Right lobe of liver (tissue), 6 donors: Measurements from ENCODE around the gene RREB1. TPM values are rescaled to one million over a fixed set of nuclear protein-coding genes. Genes with fewer than 3 reads are reported as not detected.

Experiments used
- ATAC-seq, 4 donors: fragments of 200-7000 bp; cut with Tn5 transposase; one replicate each; pipeline ENCODE4 v1.9.1; 2020; ENCODE audit warnings: mild to moderate bottlenecking in 4 of 4, moderate library complexity in 4 of 4
- DNase-seq, 3 donors: peaks; one replicate each; pipeline ENCODE4 v3.0.0-alpha.2; 2020
- H3K27ac ChIP-seq, 3 donors: fragments of 200-600 bp; one replicate each; pipeline ENCODE4 v1.8.0; 2022
- H3K27me3 ChIP-seq, 2 donors: fragments of 200-600 bp; one replicate each; pipeline ENCODE4 v1.8.0; 2022
- H3K36me3 ChIP-seq, 4 donors: fragments of 200-600 bp; sonication (generic) in 1 of 4; one replicate each; pipeline versions ENCODE4 v1.5.1 to v1.8.0; 2017 to 2022; ENCODE audit warnings: control low read depth in 1 of 4
- H3K4me1 ChIP-seq, 4 donors: fragments of 200-600 bp; sonication (generic) in 1 of 4; one replicate each; pipeline versions ENCODE4 v1.5.1 to v1.8.0; 2017 to 2022; ENCODE audit warnings: control low read depth in 1 of 4
- H3K4me3 ChIP-seq, 3 donors: fragments of 200-600 bp; one replicate each; pipeline ENCODE4 v1.8.0; 2022
- H3K9me3 ChIP-seq, 4 donors: fragments of 200-600 bp; sonication (generic) in 1 of 4; one replicate each; pipeline versions ENCODE4 v1.5.1 to v1.8.0; 2017 to 2022; ENCODE audit warnings: control low read depth in 1 of 4
- CTCF ChIP-seq, 4 donors: fragments of 200-600 bp in 3 of 4; fragments of 450-650 bp in 1 of 4; IDR thresholded peaks; one replicate each; pipeline versions ENCODE4 v1.5.1 to v1.8.0; 2016 to 2022; ENCODE audit warnings: antibody characterized with exemption in 4 of 4, mild to moderate bottlenecking in 2 of 4
- POLR2A ChIP-seq: fragments of 450-650 bp; IDR thresholded peaks from one replicate; pipeline ENCODE4 v1.6.1; 2017; ENCODE audit warnings: antibody characterized with exemption, mild to moderate bottlenecking
- WGBS: methylation state at CpG from one replicate; pipeline ENCODE4 v1.1.6; 2018; ENCODE audit warnings: low coverage, low lambda C conversion rate; ENCODE audit not compliant: insufficient coverage; ENCODE audit errors: missing lambda C conversion rate; 5-methylcytosine and 5-hydroxymethylcytosine counted together
- intact Hi-C, 2 donors: fragments of 100-400 bp; cut with DNase I; formaldehyde crosslinking; loops; one replicate each; pipeline versions ENCODE4 v1.11.2 to v1.14.1; 2022
- total RNA-seq, 6 experiments: library from RNA; depleted of rRNA in 2 of 6; stranded (reverse); fragments of >200 nt in 2 of 6; fragmentation: NEBNext Ultra II Directional in 3 of 6; extraction: Animal tissue kit (Norgen Biotek cat#: 25700) in 3 of 6; gene quantifications; one replicate each; pipeline versions ENCODE4 v1.1.0 to v1.2.4, GENCODE V29; 2016 to 2023
- donor health status: DM: no; HTN: yes; CAD: no.
- donor health status: DM: no; HTN: no; CAD: no.
- donor health status: DM: no; HTN: no; CAD: no.
- donor health status: DM: no; HTN: yes; CAD: no.
- donor health status: DM: no; HTN: yes; CAD: no.

The RREB1 gene
- total RNA-seq, 6 experiments from 2014 or later: 28.7 to 46.3 (median 39.6) TPM

- Histone ChIP-seq H3K27me3 (no peaks in the 10 kb centered on the region), H3K9me3 (no peaks in the 10 kb centered on the region), H3K36me3 (no peaks in the 10 kb centered on the region), H3K27ac (no peak overlapping the region), H3K4me1 (peaks cover 0 to 4% (median 0%) of the 10 kb centered on the region in 4 donors), H3K4me3 (no peak overlapping the region)
- DNase-seq (no peak), ATAC-seq (no peak)
- 67% methylated on average over 3 of the region's 7 CpGs for whole genome bisulfite sequencing
- intact Hi-C loops: no loop called here
- TF ChIP-seq POLR2A (no peak), CTCF (IDR thresholded peaks at IDR 0.05) (no peak)
Observed at GRCh38 chr6:7276199-7276524, 168.4 kb downstream of the RREB1 start.

DNA sequence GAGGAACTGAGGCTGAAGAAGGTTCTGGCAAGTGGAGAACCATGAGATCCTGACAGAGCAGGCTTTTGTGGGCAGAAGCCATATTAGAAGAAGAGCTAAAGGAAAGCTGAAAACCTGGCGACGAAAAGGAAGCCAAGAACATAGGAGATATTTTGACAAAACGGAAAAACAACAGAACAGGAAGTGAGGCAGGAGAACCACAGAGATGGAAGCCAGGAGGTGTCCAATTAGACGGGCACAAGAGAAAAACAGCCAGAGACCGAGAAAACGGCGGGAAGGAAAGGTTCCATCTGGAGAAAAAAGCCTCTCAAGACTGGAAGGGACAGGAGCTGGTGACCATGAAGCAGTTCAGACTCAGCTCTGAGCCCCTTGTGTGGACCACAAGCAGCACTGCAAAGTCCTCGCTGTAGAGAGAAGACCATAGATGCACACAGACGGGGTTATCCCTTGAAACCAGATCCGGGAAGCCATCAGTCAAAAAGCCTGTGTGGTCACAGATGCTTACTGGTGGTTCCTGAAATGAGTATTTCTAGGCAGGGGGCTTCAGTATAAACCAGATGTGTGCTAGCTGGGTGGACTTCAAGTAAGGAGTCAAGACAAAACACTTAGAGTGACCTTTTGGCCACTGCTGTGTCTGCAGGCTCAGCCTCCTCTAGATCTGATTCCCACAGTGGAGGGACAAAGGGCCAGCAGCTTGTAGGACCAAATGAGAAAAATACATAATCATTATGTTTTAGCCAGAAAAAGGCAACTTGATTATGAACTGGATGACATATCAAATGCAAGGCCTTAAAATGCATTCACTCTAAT, 174.5 kb downstream of the RREB1 start:
- no peaks in the 10 kb centered on the region for H3K4me1 ChIP-seq
- peaks cover 0 to 4% (median 0%) of the 10 kb centered on the region in 4 donors for H3K36me3 ChIP-seq
- intact Hi-C loops: no loop called here
- H3K4me3 ChIP-seq: no peak overlapping the region
- H3K27me3 ChIP-seq: no peaks in the 10 kb centered on the region
- WGBS: 47% methylated on average over 10 of the region's 10 CpGs
- no peak overlapping the region for H3K27ac ChIP-seq
- DNase-seq (no peak), ATAC-seq (no peak)
- no peaks in the 10 kb centered on the region for H3K9me3 ChIP-seq
- no peak for TF ChIP-seq POLR2A
- TF ChIP-seq CTCF (IDR thresholded peaks at IDR 0.05): no peak

DNA sequence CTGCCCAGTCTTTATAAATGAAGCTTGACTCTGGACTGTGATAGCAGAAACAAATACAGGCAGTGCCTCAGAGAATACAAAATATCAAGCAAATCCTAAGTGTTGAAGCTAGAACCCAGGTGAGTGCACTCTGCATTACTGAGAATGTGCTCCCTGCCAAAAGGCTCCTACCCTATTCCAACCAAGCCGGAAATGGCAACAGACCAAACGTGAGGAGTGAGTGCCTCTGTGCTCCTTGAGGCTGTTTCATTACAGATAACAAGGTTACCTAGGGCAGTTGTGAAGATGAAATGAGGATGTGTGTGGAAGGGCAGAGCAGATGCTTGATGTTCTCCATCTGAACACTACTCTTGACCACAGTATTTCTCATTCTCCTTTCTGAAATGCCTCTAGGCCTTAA, 175.9 kb downstream of the RREB1 start:
- no peak for TF ChIP-seq POLR2A
- no peak for TF ChIP-seq CTCF (IDR thresholded peaks at IDR 0.05)
- ATAC-seq (no peak), DNase-seq (no peak)
- Histone ChIP-seq H3K36me3 (peaks cover 0 to 18% (median 6%) of the 10 kb centered on the region in 4 donors), H3K4me3 (no peak overlapping the region), H3K4me1 (no peaks in the 10 kb centered on the region), H3K9me3 (no peaks in the 10 kb centered on the region), H3K27ac (no peak overlapping the region), H3K27me3 (no peaks in the 10 kb centered on the region)
- intact Hi-C loops: no loop called here
- WGBS: 80% methylated on average over 1 of the region's 2 CpGs

DNA sequence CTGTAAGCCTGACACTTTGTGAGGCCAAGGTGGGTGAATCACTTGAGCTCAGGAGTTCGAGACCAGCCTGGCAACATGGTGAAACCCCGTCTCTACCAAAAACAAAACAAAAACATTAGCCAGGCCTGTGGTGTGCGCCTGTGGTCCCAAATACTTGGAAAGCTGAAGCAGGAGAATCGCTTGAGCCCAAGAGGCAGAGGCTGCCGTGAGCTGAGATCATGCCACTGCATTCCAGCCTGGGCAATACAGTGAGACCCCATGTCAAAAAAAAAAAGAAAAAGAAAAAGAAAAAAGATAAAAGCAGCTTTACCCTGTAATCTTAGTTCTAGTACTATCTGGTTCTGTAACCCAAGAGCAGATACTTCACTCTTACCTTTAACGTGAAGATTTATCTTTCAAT, 177.7 kb downstream of the RREB1 start:
- H3K4me3 ChIP-seq: no peak overlapping the region
- WGBS: 100% methylated on average over 5 of the region's 6 CpGs
- DNase-seq (no peak), ATAC-seq (no peak)
- H3K27me3 ChIP-seq: no peaks in the 10 kb centered on the region
- no peak overlapping the region for H3K27ac ChIP-seq
- no peak for TF ChIP-seq CTCF (IDR thresholded peaks at IDR 0.05)
- no peak for TF ChIP-seq POLR2A
- H3K4me1 ChIP-seq: no peaks in the 10 kb centered on the region
- H3K36me3 ChIP-seq: peaks cover 0 to 36% (median 14%) of the 10 kb centered on the region in 4 donors
- intact Hi-C loops: no loop called here
- no peaks in the 10 kb centered on the region for H3K9me3 ChIP-seq
